NCI-H69 (cell line): ENCODE measurements around the gene CADPS2.
A peak's percentile ranks its signal among the peaks of the same experiment; 100 is the strongest.
"Not testable (repeated sequence)": the region's sequence is repeated elsewhere in the genome, so short reads cannot be mapped to it uniquely, and the experiment has no call there.

Source experiments
- DNase-seq: peaks from one replicate; lab custom pipeline; 2025; lab: John Stamatoyannopoulos, UW

The CADPS2 gene

DNA sequence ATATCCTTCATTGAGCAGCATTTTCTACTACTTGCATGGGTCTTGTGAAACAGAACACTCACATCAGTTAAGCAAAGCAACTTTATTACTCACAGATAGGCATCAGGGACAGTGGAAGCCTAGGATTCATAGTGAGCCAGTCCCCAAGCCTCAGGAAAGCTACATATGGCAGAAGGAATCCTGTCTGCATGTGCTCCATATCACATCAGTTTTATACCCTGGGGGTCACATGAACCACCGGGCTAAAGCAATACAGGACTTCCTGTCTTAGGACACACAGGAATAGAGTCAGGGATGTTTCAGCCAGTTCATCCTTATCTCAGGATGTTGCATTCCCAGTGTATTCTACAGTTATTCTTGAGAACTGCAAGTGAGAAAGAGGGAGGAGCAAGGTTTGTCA is 596.8 kb downstream of the CADPS2 start:
- DNase-seq = no peak

DNA sequence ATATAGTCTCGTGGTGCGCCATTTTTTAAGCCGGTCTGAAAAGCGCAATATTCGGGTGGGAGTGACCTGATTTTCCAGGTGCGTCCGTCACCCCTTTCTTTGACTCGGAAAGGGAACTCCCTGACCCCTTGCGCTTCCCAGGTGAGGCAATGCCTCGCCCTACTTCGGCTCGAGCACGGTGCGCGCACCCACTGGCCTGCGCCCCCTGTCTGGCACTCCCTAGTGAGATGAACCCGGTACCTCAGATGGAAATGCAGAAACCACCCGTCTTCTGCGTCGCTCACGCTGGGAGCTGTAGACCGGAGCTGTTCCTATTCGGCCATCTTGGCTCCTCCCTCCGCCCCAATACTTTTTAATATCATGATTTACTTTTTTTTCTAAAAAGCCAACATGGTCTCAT is 601.7 kb downstream of the CADPS2 start:
- not testable (repeated sequence) for DNase-seq

GRCh38 chr7:122273117-122273516 is 613.1 kb downstream of the CADPS2 start:
- no peak for DNase-seq

- DNase-seq = peak; percentile 36
Observed at GRCh38 chr7:122269241-122269640, 617.0 kb downstream of the CADPS2 start.
